Stimulated activated CD8-positive, alpha-beta memory T cell treated with anti-CD3 and anti-CD28 coated beads, Interleukin-15, amount 100 ng/mL, for 24 hours (primary cell): ENCODE results near the gene IL16.

Experiments
- DNase-seq: peaks from one replicate; pipeline ENCODE4 v3.0.0-alpha.2; 2020; ENCODE audit warnings: low read depth

IL16 gene

GRCh38 chr15:81256916-81257315, 60.2 kb downstream of the IL16 start:
- DNase-seq = no peak

- DNase-seq = no peak
Measured at GRCh38 chr15:81257435-81257834, 60.8 kb downstream of the IL16 start.

GRCh38 chr15:81258455-81258854, 61.8 kb downstream of the IL16 start:
- DNase-seq = no peak

GRCh38 chr15:81259760-81260298, 63.1 kb downstream of the IL16 start:
- DNase-seq = no peak

- DNase-seq = no peak
Measured at GRCh38 chr15:81261172-81261811, 64.6 kb downstream of the IL16 start.

GRCh38 chr15:81263477-81263876, 66.8 kb downstream of the IL16 start:
- DNase-seq = no peak

GRCh38 chr15:81264072-81264857, 67.6 kb downstream of the IL16 start:
- DNase-seq = no peak

- no peak for DNase-seq
Measured at GRCh38 chr15:81265256-81265943, 68.7 kb downstream of the IL16 start.

GRCh38 chr15:81265944-81266775, 69.5 kb downstream of the IL16 start:
- DNase-seq = peak; percentile 56

GRCh38 chr15:81268340-81268739, 71.7 kb downstream of the IL16 start:
- no peak for DNase-seq

- no peak for DNase-seq
Measured at GRCh38 chr15:81268881-81269601, 72.4 kb downstream of the IL16 start.

GRCh38 chr15:81270188-81270587, 73.5 kb downstream of the IL16 start:
- DNase-seq = no peak

- no peak for DNase-seq
Measured at GRCh38 chr15:81270781-81271491, 74.3 kb downstream of the IL16 start.

- DNase-seq = no peak
Measured at GRCh38 chr15:81271761-81272644, 75.3 kb downstream of the IL16 start.

GRCh38 chr15:81273200-81273599, 76.5 kb downstream of the IL16 start:
- no peak for DNase-seq

- no peak for DNase-seq
Measured at GRCh38 chr15:81273855-81274254, 77.2 kb downstream of the IL16 start.

GRCh38 chr15:81274255-81274654, 77.6 kb downstream of the IL16 start:
- DNase-seq = no peak

GRCh38 chr15:81274931-81275707, 78.4 kb downstream of the IL16 start:
- DNase-seq = peak; percentile 61
